ENCODE results near the gene BTBD19.

GRCh38 chr1:44806704-44807363 lies 1.5 kb upstream of the BTBD19 start, which contains the start of gene DYNLT4:
- TF ChIP-seq POLR2AphosphoS5 (IDR thresholded peaks at IDR 0.05) (no peak), POLR2A (IDR thresholded peaks at IDR 0.05) (peak in 1 of 4 donors; percentile 87)
